Fibroblast of the aortic adventitia (primary cell): ENCODE measurements around the gene TSEN34. TPM values are rescaled to one million over a fixed set of nuclear protein-coding genes. Genes with fewer than 3 reads are reported as not detected.
"Not testable (repeated sequence)": the region's sequence is repeated elsewhere in the genome, so short reads cannot be mapped to it uniquely, and the experiment has no call there.

ENCODE experiments used
- DNase-seq: peaks from one replicate; pipeline ENCODE4 v3.0.0-alpha.2; 2010; ENCODE audit warnings: low read depth
- H3K4me3 ChIP-seq: 2 replicates; pipeline ENCODE4 v1.5.1; 2011; ENCODE audit warnings: low read depth, mild to moderate bottlenecking, control low read depth, low read length, moderate library complexity
- CTCF ChIP-seq: IDR thresholded peaks from 2 replicates; pipeline ENCODE4 v1.5.1; 2011; ENCODE audit warnings: mild to moderate bottlenecking, low read length, control low read depth, inconsistent platforms; ENCODE audit not compliant: insufficient read depth
- total RNA-seq: library from RNA; depleted of rRNA; stranded (reverse); fragments of >200 nt; gene quantifications from 2 replicates; pipeline ENCODE4 v1.2.3, GENCODE V29; 2012; ENCODE audit warnings: low replicate concordance

Gene TSEN34
- total RNA-seq, 1 donor: 42.8 TPM

- H3K4me3 ChIP-seq, DNase-seq: not testable (repeated sequence)
These were observed 32.3 kb downstream of the TSEN34 start for GRCh38 chr19:54223277-54223936.

GRCh38 chr19:54223937-54224281 lies 32.8 kb downstream of the TSEN34 start:
- not testable (repeated sequence) for DNase-seq, H3K4me3 ChIP-seq

GRCh38 chr19:54224619-54225018 lies 33.5 kb downstream of the TSEN34 start:
- not testable (repeated sequence) for H3K4me3 ChIP-seq, DNase-seq

GRCh38 chr19:54229146-54229545 lies 38.0 kb downstream of the TSEN34 start:
- TF ChIP-seq CTCF: no peak
- no peak for DNase-seq
- no peak overlapping the region for H3K4me3 ChIP-seq

DNA sequence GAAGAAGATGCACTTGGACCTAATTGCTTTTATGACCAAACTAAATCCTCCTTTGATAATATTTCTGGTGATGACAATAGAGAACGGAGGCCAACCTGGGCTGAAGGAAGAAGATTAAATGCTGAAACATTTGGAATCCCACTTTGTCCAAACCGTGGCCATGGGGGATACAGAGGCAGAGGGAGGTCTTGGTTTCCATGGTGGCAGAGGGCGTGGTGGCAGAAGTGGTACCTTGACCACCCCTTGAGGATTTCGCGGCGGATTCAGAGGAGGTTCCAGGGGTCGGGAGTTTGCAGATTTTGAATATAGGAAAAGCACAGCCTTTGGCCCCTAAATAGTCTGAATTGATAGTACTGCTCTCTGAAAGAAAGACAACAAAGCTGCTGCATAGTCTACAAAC lies 38.9 kb downstream of the TSEN34 start:
- DNase-seq: no peak
- no peak for TF ChIP-seq CTCF
- no peak overlapping the region for H3K4me3 ChIP-seq

- TF ChIP-seq CTCF: peak; percentile 95
These were observed 40.2 kb downstream of the TSEN34 start for GRCh38 chr19:54231077-54231931.

GRCh38 chr19:54233941-54234340 lies 42.8 kb downstream of the TSEN34 start:
- H3K4me3 ChIP-seq: no peak overlapping the region
- TF ChIP-seq CTCF: no peak
- no peak for DNase-seq

More at GRCh38 chr19:54231077-54231931, 40.2 kb downstream of the TSEN34 start:
- H3K4me3 ChIP-seq: no peak overlapping the region
- DNase-seq: peak; percentile 82

DNA sequence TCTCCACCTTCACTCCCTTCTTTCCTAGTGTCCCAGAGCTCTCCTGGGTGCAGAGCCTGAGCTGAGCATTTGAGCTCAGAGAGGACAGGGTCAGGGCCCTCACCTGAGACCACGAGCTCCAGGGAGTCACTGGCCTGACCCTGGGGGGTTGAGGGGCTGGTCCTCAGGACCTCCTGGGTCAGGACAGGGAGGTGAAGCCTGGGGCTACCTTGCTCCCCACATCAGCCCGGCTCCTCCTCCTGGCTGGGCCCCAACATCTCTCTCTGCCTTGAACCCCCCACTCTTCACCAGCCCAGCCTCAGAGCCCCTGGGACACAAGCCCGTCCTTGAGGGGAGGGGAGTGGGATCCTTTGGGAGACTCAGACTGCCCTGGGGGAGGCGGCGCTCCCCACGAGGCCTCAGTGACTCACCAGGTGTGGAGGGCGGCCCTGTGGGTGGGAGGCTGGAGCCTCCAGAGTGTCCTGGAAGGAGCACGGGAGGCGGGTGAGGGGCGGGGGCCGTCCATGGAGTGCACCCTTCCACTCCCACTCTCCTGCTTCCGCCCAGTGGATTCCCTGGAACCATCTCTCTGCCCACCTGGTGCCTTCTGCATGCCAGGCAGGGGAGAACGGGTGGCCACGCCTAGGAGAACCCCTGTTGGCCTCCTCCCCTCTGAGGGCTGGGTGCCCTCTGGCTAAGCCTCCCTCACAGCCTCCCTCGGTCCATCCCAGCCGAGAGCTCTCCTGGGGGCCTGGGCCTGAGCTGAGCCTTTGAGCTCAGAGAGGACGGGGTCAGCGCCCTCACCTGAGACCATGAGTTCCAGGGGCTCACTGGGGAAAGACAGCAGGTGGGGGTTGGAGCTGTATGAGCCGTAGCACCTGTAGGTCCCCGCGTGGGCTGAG lies 48.6 kb downstream of the TSEN34 start:
- H3K4me3 ChIP-seq: not testable (repeated sequence)

DNA sequence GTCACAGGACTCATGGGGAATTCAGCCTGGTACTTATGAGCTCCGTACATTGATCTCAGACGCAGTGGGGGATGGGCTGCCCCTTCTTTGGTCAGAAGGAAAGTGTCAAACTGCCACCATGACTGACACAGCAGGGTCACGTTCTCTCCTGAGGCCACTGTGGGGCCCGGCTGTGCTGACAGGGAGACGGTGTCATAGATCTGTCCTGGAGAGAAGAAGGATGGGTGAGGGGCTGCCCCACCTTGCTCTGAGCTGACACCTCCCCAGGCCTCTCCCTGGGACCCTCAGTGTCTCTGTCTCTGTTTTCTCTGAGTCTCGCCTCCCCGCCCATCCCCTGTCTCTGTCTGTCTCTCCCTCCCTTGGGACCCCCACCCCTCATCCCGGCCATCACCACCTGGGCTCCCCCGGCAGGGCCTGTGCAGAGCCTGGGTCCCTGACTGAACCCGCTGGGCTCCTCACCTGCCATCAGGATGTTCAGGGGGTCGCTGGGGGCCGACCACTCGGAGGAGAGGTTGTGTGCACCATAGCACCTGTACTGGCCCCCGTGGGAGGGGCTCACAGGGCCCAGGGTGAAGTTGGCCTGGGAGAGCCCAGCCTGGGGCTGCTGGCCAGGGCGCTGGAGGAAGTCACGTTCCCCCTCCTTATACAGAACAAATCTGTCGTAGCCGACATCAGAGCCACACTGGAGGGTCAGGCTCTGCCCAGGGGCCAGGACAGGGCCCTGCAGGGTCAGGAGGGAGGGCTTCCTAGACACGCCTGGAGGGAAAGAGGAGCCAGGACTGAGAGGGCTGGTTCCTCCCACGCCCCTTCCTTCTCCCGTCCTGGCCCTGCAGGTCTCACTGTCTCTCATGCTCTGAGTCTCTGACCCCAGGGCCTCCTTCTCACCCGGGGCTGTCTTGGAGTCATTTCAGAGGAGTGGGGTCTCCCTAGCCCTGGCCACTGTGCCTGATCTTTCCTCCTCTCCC lies 49.5 kb downstream of the TSEN34 start:
- not testable (repeated sequence) for DNase-seq, H3K4me3 ChIP-seq

More for the DNA sequence above, 48.6 kb downstream of the TSEN34 start:
- DNase-seq: not testable (repeated sequence)

GRCh38 chr19:54242234-54242633 lies 51.1 kb downstream of the TSEN34 start:
- DNase-seq, H3K4me3 ChIP-seq: not testable (repeated sequence)

DNA sequence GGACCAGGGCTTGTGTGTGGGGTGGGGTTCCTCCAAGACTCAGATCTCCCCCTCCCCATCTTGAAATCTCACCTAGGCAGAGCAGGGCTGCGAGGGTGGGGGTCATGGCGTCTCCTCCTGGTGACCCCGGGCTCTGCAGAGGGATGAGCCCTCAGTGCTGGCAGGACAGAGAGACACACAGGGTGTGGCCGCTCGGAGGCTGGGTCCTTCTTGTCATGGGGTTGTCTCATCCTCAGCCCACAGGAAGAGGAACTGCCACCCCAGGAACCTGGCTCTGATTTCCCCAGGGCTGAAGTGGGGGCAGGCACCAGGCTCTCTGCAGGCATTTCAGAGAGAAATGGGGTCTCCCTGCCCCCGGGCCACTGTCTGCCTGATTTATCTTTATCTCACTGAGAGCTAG lies 51.5 kb downstream of the TSEN34 start, which contains the start of gene LILRA6:
Gene LILRA6, minus strand, starts transcription at position 145 of the 400 bp plus-strand sequence.
- H3K4me3 ChIP-seq: not testable (repeated sequence)

DNA sequence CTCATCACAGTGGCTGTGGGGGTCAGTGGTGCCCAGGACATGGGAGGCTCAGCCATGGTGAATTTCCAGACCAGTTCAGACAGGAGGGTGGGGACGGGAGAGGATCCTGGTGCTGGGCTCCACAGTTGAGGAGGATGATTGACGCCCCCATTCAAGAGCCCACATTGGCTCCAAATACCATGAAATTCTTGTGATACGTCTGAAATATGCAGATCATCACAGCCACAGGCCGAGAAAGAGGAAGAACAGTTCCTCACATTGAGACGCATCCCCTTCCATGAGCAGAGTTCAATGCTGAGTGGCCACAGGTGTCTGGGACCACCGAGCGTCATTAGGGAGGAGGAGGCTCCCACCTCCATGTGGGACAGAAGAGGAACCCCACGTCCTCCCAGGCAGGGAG lies 52.7 kb downstream of the TSEN34 start:
- not testable (repeated sequence) for H3K4me3 ChIP-seq, DNase-seq

More for the DNA sequence above, 51.5 kb downstream of the TSEN34 start, which contains the start of gene LILRA6:
- not testable (repeated sequence) for DNase-seq
